ENCODE measurements around the gene CCDC102A.

Gene CCDC102A

GRCh38 chr16:57475711-57476339 lies 60.5 kb downstream of the CCDC102A start:
- DNase-seq, result peak; percentile 33

GRCh38 chr16:57474671-57475661 lies 61.4 kb downstream of the CCDC102A start:
- DNase-seq, result no peak

GRCh38 chr16:57473906-57474305 lies 62.5 kb downstream of the CCDC102A start:
- no peak for DNase-seq

GRCh38 chr16:57473176-57473840 lies 63.1 kb downstream of the CCDC102A start:
- no peak for DNase-seq

GRCh38 chr16:57472665-57473060 lies 63.7 kb downstream of the CCDC102A start:
- no peak for DNase-seq

- DNase-seq, result no peak
Observed at GRCh38 chr16:57471852-57472664, 64.3 kb downstream of the CCDC102A start.

GRCh38 chr16:57471209-57471608 lies 65.2 kb downstream of the CCDC102A start:
- DNase-seq, result no peak

GRCh38 chr16:57470711-57471110 lies 65.7 kb downstream of the CCDC102A start:
- DNase-seq, result no peak

- no peak for DNase-seq
Observed at GRCh38 chr16:57469917-57470470, 66.4 kb downstream of the CCDC102A start.

GRCh38 chr16:57469046-57469445 lies 67.3 kb downstream of the CCDC102A start:
- no peak for DNase-seq

- DNase-seq, result no peak
Observed at GRCh38 chr16:57468346-57468745, 68.0 kb downstream of the CCDC102A start.

- no peak for DNase-seq
Observed at GRCh38 chr16:57464523-57464922, 71.8 kb downstream of the CCDC102A start.

- DNase-seq, result no peak
Observed at GRCh38 chr16:57462978-57463362, 73.4 kb downstream of the CCDC102A start.

GRCh38 chr16:57462209-57462977 lies 74.0 kb downstream of the CCDC102A start, which contains the start of gene POLR2C:
TSS of gene POLR2C (plus strand) at chr16:57462679. CDS start at chr16:57462725, 46 bp downstream.
- peak; percentile 60 for DNase-seq
